Measurements from ENCODE around the gene PCNX2.

The PCNX2 gene

DNA sequence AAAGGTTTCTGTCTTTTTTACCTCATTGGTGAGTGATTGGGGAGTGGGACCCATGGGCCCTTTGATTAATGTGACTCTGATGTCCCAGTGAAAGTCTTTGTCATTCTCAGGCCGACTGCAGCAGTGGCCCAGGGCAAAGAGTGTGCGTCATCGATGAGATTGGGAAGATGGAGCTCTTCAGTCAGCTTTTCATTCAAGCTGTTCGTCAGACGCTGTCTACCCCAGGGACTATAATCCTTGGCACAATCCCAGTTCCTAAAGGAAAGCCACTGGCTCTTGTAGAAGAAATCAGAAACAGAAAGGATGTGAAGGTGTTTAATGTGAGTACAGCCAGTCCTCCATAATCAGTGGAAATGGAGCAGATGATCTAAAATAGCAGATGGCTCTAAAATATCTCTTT is 325.7 kb downstream of the PCNX2 start:
- DNase-seq (ENCODE audit: low read depth, low spot score): no peak
- ChIA-PET CTCF (no interaction called here), POLR2A (no interaction called here)
- TF ChIP-seq, protein P1, sequence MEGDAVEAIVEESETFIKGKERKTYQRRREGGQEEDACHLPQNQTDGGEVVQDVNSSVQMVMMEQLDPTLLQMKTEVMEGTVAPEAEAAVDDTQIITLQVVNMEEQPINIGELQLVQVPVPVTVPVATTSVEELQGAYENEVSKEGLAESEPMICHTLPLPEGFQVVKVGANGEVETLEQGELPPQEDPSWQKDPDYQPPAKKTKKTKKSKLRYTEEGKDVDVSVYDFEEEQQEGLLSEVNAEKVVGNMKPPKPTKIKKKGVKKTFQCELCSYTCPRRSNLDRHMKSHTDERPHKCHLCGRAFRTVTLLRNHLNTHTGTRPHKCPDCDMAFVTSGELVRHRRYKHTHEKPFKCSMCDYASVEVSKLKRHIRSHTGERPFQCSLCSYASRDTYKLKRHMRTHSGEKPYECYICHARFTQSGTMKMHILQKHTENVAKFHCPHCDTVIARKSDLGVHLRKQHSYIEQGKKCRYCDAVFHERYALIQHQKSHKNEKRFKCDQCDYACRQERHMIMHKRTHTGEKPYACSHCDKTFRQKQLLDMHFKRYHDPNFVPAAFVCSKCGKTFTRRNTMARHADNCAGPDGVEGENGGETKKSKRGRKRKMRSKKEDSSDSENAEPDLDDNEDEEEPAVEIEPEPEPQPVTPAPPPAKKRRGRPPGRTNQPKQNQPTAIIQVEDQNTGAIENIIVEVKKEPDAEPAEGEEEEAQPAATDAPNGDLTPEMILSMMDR (IDR thresholded peaks at IDR 0.05; ENCODE audit: insufficient read depth, low read length, missing control alignments): no peak
- H3K4me3 ChIP-seq (ENCODE audit: low read depth, low read length): no peak overlapping the region

DNA sequence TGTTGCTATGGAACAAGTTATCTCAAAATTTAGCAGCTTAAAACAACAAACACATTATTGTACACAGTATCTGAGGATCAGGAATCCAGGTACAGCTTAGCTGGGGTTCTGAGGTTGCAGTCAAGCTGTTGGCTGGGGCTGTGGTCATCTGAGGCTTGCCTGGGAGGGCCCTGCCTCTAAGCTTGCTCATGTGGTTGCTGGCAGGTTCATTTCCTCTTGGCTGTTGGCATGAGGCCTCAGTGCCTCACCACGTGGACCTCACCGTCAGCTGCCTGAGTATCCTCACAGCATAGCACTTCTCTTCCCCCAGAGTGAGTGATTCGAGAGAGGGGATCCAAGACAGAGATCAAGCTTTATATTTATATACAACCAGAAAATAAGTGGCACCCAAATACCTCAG is 326.6 kb downstream of the PCNX2 start:
- TF ChIP-seq, protein P1 (IDR thresholded peaks at IDR 0.05; ENCODE audit: insufficient read depth, low read length, missing control alignments): no peak
- ChIA-PET POLR2A (no interaction called here), CTCF (interaction anchor here (0.8 to 1.1 kb wide), 2 partner anchors 16 to 202 kb away, joined by 3 to 4 read pairs; no protein-coding TSS in a partner anchor)
- no peak for DNase-seq (ENCODE audit: low read depth, low spot score)
- H3K4me3 ChIP-seq (ENCODE audit: low read depth, low read length): no peak overlapping the region

DNA sequence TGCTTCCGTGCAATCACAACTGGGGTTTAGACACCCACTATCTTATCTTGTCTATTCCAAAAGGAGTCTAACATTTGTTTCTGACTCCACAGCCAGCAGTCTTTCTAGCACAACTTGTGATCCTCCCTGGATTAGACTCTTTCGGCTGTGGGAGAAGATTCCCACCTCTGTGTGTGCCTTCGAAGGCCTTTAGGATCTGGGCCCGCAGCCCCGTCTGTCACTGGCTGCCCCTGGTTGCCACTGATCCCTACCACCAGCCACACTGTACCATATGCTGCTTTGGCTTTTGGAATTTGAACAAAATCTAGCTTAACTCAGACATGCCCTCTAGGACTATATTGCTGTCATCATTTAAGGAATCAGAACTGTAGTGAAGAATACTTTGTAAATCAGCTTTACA is 327.1 kb downstream of the PCNX2 start:
- TF ChIP-seq, protein P1 (IDR thresholded peaks at IDR 0.05; ENCODE audit: insufficient read depth, low read length, missing control alignments): no peak
- no peak overlapping the region for H3K4me3 ChIP-seq (ENCODE audit: low read depth, low read length)
- ChIA-PET POLR2A (no interaction called here), CTCF (interaction anchor here (0.8 to 1.2 kb wide), 3 partner anchors 16 to 338 kb away, joined by 3 to 4 read pairs (median 3); partner anchors contain the start of gene SIPA1L2)
- DNase-seq (ENCODE audit: low read depth, low spot score): no peak

DNA sequence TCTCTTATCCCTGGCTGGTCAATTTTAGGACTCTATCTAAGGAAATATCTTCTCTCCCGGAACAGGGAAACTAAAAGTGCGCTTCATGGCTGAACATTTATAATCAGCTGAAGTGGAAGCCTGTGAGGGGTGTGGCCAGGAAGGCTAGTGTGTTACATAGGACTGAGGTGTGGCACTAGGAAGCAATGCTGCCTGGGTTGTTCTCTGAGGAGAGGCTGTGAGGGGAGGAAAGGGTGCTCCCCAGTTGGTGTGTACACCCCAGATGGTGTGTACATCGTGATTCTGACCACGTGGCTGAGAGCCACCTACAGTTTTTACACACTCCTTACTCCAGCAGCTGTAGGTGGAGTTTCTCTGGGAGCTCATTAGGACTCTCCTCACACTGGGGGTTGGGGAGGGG is 328.9 kb downstream of the PCNX2 start:
- ChIA-PET POLR2A (no interaction called here), CTCF (interaction anchor here (1.2 kb wide), 3 partner anchors 11 to 14 kb away, joined by 3 to 4 read pairs (median 3); no protein-coding TSS in a partner anchor)
- TF ChIP-seq, protein P1 (IDR thresholded peaks at IDR 0.05; ENCODE audit: insufficient read depth, low read length, missing control alignments): no peak
- DNase-seq (ENCODE audit: low read depth, low spot score): no peak
- H3K4me3 ChIP-seq (ENCODE audit: low read depth, low read length): no peak overlapping the region

DNA sequence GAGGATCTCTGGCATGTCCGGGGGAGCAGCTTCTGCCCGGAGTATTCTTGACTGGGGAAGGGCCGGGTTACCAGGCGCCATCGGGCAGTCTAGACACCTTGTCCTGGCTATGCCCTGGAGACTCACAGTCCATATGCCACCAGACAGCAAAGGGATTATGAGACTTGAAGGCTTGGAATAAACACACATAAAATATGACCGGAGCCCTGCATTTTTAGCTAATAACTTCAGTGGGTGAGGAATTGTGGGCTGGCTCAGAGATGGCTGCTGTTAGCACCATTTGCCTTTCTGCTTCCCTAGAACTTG is 329.7 kb downstream of the PCNX2 start:
- no peak for DNase-seq (ENCODE audit: low read depth, low spot score)
- no peak overlapping the region for H3K4me3 ChIP-seq (ENCODE audit: low read depth, low read length)
- ChIA-PET POLR2A (no interaction called here), CTCF (interaction anchor here (1.2 to 1.5 kb wide), 2 partner anchors 11 to 13 kb away, joined by 3 to 4 read pairs; no protein-coding TSS in a partner anchor)
- TF ChIP-seq, protein P1 (IDR thresholded peaks at IDR 0.05; ENCODE audit: insufficient read depth, low read length, missing control alignments): no peak

DNA sequence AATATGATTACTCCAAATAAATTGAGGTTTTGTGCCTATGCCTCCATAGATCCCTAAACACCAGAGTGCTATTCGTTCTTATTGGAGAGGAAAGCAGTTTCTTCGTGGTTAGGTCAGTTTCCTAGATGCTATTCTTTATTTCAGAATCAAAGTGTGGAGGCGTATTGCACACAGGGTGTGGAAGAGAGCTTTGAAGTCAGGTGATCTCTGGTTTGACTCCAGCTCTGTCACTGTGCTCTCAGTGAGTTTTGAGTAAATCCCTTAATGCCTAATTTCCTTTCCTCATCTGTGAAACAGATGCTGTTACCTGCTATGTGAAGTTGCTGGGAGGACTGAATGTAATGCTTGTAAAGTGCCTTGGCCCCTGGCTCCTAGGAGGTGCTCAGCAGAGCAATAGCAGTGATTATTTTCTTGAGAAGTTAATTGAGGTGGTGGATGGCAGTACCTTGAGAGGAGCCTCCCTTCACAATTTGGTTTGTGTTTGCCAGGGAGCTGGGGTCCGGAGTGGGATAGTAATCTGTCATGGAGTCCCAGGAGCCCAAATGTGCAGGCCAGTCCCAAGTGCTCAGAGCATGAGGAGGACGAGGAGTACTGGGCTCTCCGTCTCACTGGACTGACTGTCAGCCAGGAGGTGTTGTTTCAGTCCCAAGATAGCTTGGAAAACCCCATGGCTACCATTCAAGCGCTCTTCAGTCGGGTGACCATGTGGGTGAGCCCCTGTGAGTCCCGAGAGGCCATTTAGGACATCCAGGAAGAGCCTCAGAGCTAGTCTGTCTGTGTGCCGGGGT is 330.2 kb downstream of the PCNX2 start:
- DNase-seq (ENCODE audit: low read depth, low spot score): no peak

More for the DNA sequence above, 330.2 kb downstream of the PCNX2 start:
- CTCF ChIA-PET: interaction anchor here (0.7 to 1.5 kb wide), 3 partner anchors 11 to 12 kb away, joined by 3 to 4 read pairs (median 3); no protein-coding TSS in a partner anchor
- TF ChIP-seq, protein P1 (IDR thresholded peaks at IDR 0.05; ENCODE audit: insufficient read depth, low read length, missing control alignments): no peak
- H3K4me3 ChIP-seq (ENCODE audit: low read depth, low read length): no peak overlapping the region
- POLR2A ChIA-PET: no interaction called here

All from AG04449 (cell line).